Ascending aorta (tissue), 2 donors: ENCODE measurements around the gene DDX1. TPM values are rescaled to one million over a fixed set of nuclear protein-coding genes. Genes with fewer than 3 reads are reported as not detected.

Source experiments
- DNase-seq, 2 donors: peaks; one replicate each; pipeline ENCODE4 v3.0.0-alpha.2; 2019; ENCODE audit warnings: low spot score in 2 of 2
- H3K27ac ChIP-seq, 2 donors: fragments of 200-600 bp; sonication (generic); one replicate each; pipeline ENCODE4 v1.5.1; 2016 to 2017; ENCODE audit warnings: mild to moderate bottlenecking in 1 of 2
- H3K27me3 ChIP-seq: fragments of 200-600 bp; sonication (generic); one replicate; pipeline ENCODE4 v1.5.1; 2017
- H3K36me3 ChIP-seq, 2 donors: fragments of 200-600 bp; sonication (generic); one replicate each; pipeline ENCODE4 v1.5.1; 2016
- H3K4me1 ChIP-seq, 2 donors: fragments of 200-600 bp; sonication (generic); one replicate each; pipeline ENCODE4 v1.5.1; 2016 to 2017; ENCODE audit warnings: mild to moderate bottlenecking in 1 of 2
- H3K4me3 ChIP-seq, 2 donors: fragments of 200-600 bp; sonication (generic); one replicate each; pipeline ENCODE4 v1.5.1; 2016 to 2017; ENCODE audit warnings: mild to moderate bottlenecking in 1 of 2
- H3K9me3 ChIP-seq, 2 donors: fragments of 200-600 bp; sonication (generic); one replicate each; pipeline ENCODE4 v1.5.1; 2016
- intact Hi-C: fragments of 100-400 bp; cut with DNase I; formaldehyde crosslinking; loops from one replicate; pipeline ENCODE4 v1.15.1; 2023
- total RNA-seq: library from RNA; depleted of rRNA; stranded (reverse); fragments of >200 nt; gene quantifications from one replicate; pipeline ENCODE4 v1.1.0, GENCODE V29; 2016
- TF ChIP-seq, protein P1 (sequence below), 3 experiments: fragments of 200-600 bp in 2 of 3; fragments of 450-650 bp in 1 of 3; sonication (generic) in 2 of 3; IDR thresholded peaks; one replicate each; pipeline ENCODE4 v1.5.1; 2016 to 2019; ENCODE audit warnings: antibody characterized with exemption in 3 of 3, mild to moderate bottlenecking in 1 of 3, moderate library complexity in 1 of 3

Gene DDX1
- total RNA-seq, 1 donor from 2014 or later = 21.5 TPM

DNA sequence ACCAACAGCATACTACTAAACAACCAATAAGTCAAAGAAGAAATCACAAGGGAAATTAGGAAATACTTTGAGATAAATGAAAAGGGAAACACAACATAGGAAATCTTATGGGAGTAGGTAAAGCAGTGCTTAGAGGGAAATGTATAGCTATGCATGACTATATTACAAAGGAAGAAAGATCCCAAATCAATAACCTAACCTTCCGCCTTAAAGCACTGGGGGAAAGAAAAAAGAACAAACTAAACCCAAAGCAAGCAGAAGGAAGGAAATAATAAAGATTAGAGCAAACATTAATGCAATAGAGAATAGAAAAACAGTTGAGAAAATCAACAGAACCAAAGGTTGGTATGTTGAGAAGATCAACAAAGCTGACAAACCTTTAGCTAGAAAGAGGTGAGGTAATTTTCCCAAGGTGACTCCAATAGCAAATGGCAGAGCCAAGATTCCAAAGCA, 49.9 kb downstream of the DDX1 start:
- Histone ChIP-seq H3K4me1 (peaks cover 0 to 22% of the 10 kb centered on the region in 2 donors), H3K4me3 (no peak overlapping the region), H3K27me3 (no peaks in the 10 kb centered on the region), H3K9me3 (no peaks in the 10 kb centered on the region), H3K36me3 (peaks cover 0 to 3% of the 10 kb centered on the region in 2 donors), H3K27ac (no peak overlapping the region)
- intact Hi-C loops = loop anchor here (5.0 kb wide), 1 partner anchor 106 kb away; no protein-coding TSS in a partner anchor
- DNase-seq = no peak
- TF ChIP-seq, protein P1, sequence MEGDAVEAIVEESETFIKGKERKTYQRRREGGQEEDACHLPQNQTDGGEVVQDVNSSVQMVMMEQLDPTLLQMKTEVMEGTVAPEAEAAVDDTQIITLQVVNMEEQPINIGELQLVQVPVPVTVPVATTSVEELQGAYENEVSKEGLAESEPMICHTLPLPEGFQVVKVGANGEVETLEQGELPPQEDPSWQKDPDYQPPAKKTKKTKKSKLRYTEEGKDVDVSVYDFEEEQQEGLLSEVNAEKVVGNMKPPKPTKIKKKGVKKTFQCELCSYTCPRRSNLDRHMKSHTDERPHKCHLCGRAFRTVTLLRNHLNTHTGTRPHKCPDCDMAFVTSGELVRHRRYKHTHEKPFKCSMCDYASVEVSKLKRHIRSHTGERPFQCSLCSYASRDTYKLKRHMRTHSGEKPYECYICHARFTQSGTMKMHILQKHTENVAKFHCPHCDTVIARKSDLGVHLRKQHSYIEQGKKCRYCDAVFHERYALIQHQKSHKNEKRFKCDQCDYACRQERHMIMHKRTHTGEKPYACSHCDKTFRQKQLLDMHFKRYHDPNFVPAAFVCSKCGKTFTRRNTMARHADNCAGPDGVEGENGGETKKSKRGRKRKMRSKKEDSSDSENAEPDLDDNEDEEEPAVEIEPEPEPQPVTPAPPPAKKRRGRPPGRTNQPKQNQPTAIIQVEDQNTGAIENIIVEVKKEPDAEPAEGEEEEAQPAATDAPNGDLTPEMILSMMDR (IDR thresholded peaks at IDR 0.05) = no peak

DNA sequence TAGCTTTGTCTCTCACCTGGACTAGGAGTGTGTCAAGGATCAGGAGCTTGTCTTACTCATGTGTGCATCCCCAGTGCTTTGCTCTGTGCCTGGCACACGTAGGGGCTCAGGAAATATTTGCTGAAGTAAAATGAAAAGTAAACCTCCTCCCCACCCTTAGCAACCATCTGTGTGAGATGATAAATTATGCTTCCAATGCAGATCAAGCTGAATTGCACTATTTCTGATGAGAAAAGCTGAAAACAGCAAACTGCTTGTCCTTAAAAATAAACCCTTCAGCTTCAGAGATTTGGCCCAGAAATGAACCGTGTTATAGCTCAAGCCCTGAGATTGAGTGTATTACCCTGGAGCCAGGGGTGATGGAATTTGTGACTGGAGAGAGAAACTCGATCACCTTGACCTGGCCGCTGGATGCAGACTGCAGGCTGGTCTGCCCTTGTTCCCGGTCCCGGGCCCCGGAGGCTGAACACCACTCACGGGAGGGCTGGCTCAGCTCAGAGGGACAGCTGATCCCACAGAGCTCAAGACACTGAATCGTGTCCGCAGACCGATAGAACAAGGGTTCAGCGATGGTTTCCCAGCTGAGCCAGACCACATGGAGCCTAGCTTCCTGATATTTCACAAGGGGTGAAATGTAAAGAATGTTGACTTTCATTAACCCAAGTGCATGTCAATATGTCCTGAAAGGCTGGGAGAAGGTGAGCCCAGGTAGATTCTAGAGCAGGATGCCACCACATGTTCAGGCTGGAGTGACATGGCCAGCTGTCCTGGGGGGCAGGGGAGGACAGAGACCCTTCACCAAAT, 50.5 kb downstream of the DDX1 start:
- no peak for DNase-seq
- H3K4me1 ChIP-seq = peaks cover 0 to 20% of the 10 kb centered on the region in 2 donors
- no peak overlapping the region for H3K27ac ChIP-seq
- no peaks in the 10 kb centered on the region for H3K27me3 ChIP-seq
- intact Hi-C loops = loop anchor here (5.0 kb wide), 1 partner anchor 105 kb away; no protein-coding TSS in a partner anchor
- no peak overlapping the region for H3K4me3 ChIP-seq
- H3K36me3 ChIP-seq = peaks cover 0 to 3% of the 10 kb centered on the region in 2 donors
- no peaks in the 10 kb centered on the region for H3K9me3 ChIP-seq
- TF ChIP-seq, protein P1 (IDR thresholded peaks at IDR 0.05) = no peak

DNA sequence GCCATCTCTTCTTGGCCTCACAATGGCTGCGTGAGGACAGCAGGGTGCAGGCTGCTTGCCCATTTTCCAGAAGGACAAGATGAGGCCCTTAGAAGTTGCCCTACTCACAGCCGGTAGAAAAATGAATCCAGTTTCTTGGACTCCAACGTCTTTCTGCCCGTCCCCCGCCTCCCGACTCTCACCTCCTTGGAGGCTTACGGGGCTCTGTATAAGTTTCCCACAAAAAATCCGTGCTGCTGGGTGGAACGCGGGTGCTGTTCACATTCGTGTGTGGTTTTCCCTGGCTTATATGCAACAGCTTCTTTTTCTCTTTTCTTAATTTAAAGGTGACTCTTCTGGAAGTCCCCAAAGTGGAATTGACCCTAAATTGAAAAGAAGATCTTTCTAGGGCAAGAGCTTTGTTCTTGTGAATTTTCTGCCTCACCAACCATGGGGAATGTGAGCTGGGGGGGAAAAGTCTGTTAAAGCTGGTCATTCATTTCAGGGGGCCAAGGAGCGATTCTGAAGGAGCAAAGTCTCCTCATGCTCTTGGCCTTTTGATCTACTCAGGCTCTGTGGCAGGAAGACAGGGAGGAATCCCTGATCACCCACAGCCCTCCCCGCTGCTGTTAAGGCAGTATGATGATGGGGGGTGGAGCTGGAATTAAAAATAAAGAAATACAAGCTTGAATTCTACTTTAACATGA, 51.3 kb downstream of the DDX1 start:
- intact Hi-C loops = loop anchor here (5.0 kb wide), 1 partner anchor 104 kb away; no protein-coding TSS in a partner anchor
- TF ChIP-seq, protein P1 (IDR thresholded peaks at IDR 0.05) = no peak
- no peak for DNase-seq
- Histone ChIP-seq H3K4me1 (peaks cover 0 to 15% of the 10 kb centered on the region in 2 donors), H3K4me3 (no peak overlapping the region), H3K9me3 (no peaks in the 10 kb centered on the region), H3K27ac (no peak overlapping the region), H3K27me3 (no peaks in the 10 kb centered on the region), H3K36me3 (peaks cover 0 to 3% of the 10 kb centered on the region in 2 donors)

DNA sequence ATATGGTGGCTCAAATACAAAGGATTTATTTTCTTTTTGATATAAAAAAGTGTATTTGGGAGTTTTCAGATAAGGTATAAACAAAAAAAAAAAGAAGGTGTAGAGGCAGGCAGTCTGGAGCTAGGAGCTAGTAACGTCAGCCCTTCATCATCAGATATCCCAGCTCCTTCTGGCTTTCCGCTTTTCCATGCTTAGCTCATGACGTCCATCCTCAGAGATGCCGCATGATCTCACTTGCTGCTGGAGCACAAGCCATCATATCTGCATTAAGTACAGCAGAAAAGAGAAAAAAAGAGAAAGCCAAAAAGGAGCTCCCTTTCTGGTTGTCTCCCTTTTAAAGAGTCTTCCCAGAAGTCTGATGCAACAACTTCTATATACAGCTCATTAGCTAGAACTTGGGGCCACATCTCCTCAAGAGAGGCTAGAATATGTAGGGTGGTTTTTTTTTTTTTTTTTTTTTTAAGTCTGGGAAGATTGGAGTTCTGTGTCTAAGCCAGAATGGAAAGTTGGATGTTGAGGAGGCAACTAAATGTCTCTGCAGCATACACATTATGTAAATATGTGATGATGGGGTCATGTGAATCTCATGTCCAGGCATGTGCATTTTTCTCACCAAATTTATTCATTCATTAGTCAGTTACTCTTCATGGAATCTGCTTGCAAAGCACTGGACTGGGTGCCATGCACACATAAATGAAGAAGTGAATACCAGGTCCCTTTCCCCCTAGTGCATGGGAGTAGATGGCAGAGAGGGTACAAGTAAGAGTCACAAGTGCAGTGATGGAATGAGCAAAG, 52.3 kb downstream of the DDX1 start:
- Histone ChIP-seq H3K27ac (no peak overlapping the region), H3K4me3 (no peak overlapping the region), H3K27me3 (no peaks in the 10 kb centered on the region), H3K9me3 (no peaks in the 10 kb centered on the region), H3K36me3 (peaks cover 0 to 3% of the 10 kb centered on the region in 2 donors), H3K4me1 (peaks cover 0 to 10% of the 10 kb centered on the region in 2 donors)
- no peak for DNase-seq
- TF ChIP-seq, protein P1 (IDR thresholded peaks at IDR 0.05) = no peak
- intact Hi-C loops = loop anchor here (5.0 kb wide), 1 partner anchor 103 kb away; no protein-coding TSS in a partner anchor

DNA sequence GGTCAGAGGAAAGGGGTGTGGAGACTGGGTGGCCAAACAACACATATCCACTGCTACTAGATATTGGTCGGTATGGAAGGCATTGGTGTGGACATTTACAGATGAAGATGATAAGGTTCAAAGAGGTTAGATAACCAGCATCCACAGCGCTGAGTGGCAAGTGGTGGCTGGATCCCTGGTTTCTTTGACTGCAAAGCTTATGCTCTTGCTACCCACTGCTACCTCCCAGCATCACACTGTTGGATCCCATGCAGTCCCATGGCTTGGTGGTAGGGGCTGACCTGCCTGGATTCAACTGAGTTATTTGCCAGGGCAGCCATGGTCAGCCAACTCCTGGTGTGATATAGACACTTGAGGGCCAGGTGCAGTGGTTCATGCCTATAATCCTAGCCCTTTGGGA, 53.6 kb downstream of the DDX1 start:
- H3K4me1 ChIP-seq = peaks cover 0 to 1% of the 10 kb centered on the region in 2 donors
- no peak for DNase-seq
- no peak overlapping the region for H3K4me3 ChIP-seq
- no peak overlapping the region for H3K27ac ChIP-seq
- TF ChIP-seq, protein P1 (IDR thresholded peaks at IDR 0.05) = no peak
- no peaks in the 10 kb centered on the region for H3K27me3 ChIP-seq
- intact Hi-C loops = no loop called here
- no peaks in the 10 kb centered on the region for H3K9me3 ChIP-seq
- peaks cover 0 to 3% of the 10 kb centered on the region in 2 donors for H3K36me3 ChIP-seq
